Measurements from ENCODE around the gene CALR3. TPM values are rescaled to one million over a fixed set of nuclear protein-coding genes. Genes with fewer than 3 reads are reported as not detected.
A peak's percentile ranks its signal among the peaks of the same experiment; 100 is the strongest.

CALR3 gene
- total and polyA plus RNA-seq, 2 of the 13 experiments (the other 11 are each of a cell fraction or from before 2014, with no cell fraction given): not detected

- no TSS peak for BruUV-seq (replicated peaks)
- Histone ChIP-seq H3K27me3 (ENCODE audit: control insufficient read depth in 1 of 2, insufficient read depth in 2 of 2, low read length in 2 of 2) (no peaks in the 10 kb centered on the region), H2AFZ (ENCODE audit: low read length) (no peak overlapping the region), H3K9me3 (ENCODE audit: low read length) (no peaks in the 10 kb centered on the region), H4K20me1 (ENCODE audit: insufficient read depth, low read length) (no peaks in the 10 kb centered on the region), H3K4me1 (ENCODE audit: insufficient read depth, low read length) (no peaks in the 10 kb centered on the region), H3K36me3 (replicated peaks in 1 of 2; ENCODE audit: control insufficient read depth in 1 of 2, insufficient read depth in 2 of 2, low read length in 2 of 2) (peaks cover 15 to 64% of the 10 kb centered on the region in 2 experiments), H3K79me2 (ENCODE audit: insufficient read depth, low read length) (no peaks in the 10 kb centered on the region), H3K4me3 (replicated peaks in 1 of 3; ENCODE audit: insufficient read depth in 1 of 3, low read depth in 2 of 3, low read length in 3 of 3) (no peak overlapping the region), H3K4me2 (ENCODE audit: low read depth, low read length) (no peak overlapping the region), H3K9ac (ENCODE audit: insufficient read depth, low read depth, low read length) (no peak overlapping the region), H3K27ac (ENCODE audit: extremely low read length, insufficient read depth, low read length) (no peak overlapping the region)
- no peak for ATAC-seq
- no peak for DNase-seq (ENCODE audit: low spot score)
- TF ChIP-seq ZNF274 (CRISPR knock-in tag; IDR thresholded peaks at IDR 0.05) (no peak), TFDP1 (CRISPR knock-in tag; IDR thresholded peaks at IDR 0.05; ENCODE audit: borderline replicate concordance) (no peak), STAT5B (CRISPR knock-in tag; IDR thresholded peaks at IDR 0.05) (no peak), MAFK (conservative IDR thresholded peaks at IDR 0.05 in 1 of 2, IDR thresholded peaks at IDR 0.05 in 1 of 2; ENCODE audit: low read length in 2 of 2) (0 out of 4 replicates have a peak, but pooled peaks of 1 of the 2 experiments have one; percentile 10), ZNF101 (CRISPR knock-in tag; IDR thresholded peaks at IDR 0.05; ENCODE audit: borderline replicate concordance, low read depth) (no peak)
- POLR2A ChIA-PET: no interaction called here
- in situ Hi-C loops (cut with HindIII; ENCODE audit: extremely low pct_ligation_motif_present, low pct_unique_long_range_greater_than_20kb): no loop called here
- no peak for FAIRE-seq
- 96% methylated on average over 10 of the region's 11 CpGs for WGBS (ENCODE audit: low lambda C conversion rate)
- intact Hi-C loops (cut with micrococcal nuclease; ENCODE audit: unreplicated experiment): no loop called here
- CTCF ChIA-PET (ENCODE audit: low intra/inter-chr PET ratio, low total read pairs): no interaction called here
These were observed 60.6 kb downstream of the CALR3 start for GRCh38 chr19:16435238-16435917.

DNA sequence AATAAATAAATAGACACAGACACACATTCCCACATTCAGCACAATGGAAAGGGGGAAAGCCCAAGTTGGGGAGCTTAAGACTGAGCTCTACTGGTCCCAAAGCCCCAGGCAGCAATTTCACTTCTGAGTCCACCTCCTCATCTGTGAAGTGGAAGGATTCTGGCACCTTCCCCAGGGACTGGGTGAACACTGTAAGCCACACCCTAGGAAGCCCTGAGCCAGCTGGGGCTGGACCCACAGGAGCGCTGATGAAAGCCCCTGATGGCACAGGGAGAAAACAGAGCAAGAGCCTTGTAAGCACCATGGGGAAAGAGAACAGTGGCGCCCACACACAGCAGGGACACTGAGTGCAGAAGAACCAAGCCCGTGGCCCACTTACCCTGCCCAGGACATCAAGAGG, 62.0 kb downstream of the CALR3 start:
- ChIA-PET POLR2A (no interaction called here), CTCF (ENCODE audit: low intra/inter-chr PET ratio, low total read pairs) (no interaction called here)
- H4K20me1 ChIP-seq (ENCODE audit: insufficient read depth, low read length): no peaks in the 10 kb centered on the region
- intact Hi-C loops (cut with micrococcal nuclease; ENCODE audit: unreplicated experiment): no loop called here
- in situ Hi-C loops (cut with HindIII; ENCODE audit: extremely low pct_ligation_motif_present, low pct_unique_long_range_greater_than_20kb): no loop called here
- no peak for DNase-seq (ENCODE audit: low spot score)
- no peak for FAIRE-seq
- peaks cover 18 to 64% of the 10 kb centered on the region in 2 experiments for H3K36me3 ChIP-seq (replicated peaks in 1 of 2; ENCODE audit: control insufficient read depth in 1 of 2, insufficient read depth in 2 of 2, low read length in 2 of 2)
- ATAC-seq: no peak
- no peak overlapping the region for H3K4me3 ChIP-seq (replicated peaks in 1 of 3; ENCODE audit: insufficient read depth in 1 of 3, low read depth in 2 of 3, low read length in 3 of 3)
- no peak overlapping the region for H3K9ac ChIP-seq (ENCODE audit: insufficient read depth, low read depth, low read length)
- no peaks in the 10 kb centered on the region for H3K9me3 ChIP-seq (ENCODE audit: low read length)
- H3K27me3 ChIP-seq (ENCODE audit: control insufficient read depth in 1 of 2, insufficient read depth in 2 of 2, low read length in 2 of 2): no peaks in the 10 kb centered on the region
- WGBS (ENCODE audit: low lambda C conversion rate): 100% methylated on average over 3 of the region's 3 CpGs
- H3K4me2 ChIP-seq (ENCODE audit: low read depth, low read length): no peak overlapping the region
- H2AFZ ChIP-seq (ENCODE audit: low read length): no peak overlapping the region
- no TSS peak for BruUV-seq (replicated peaks)
- no peak overlapping the region for H3K27ac ChIP-seq (ENCODE audit: extremely low read length, insufficient read depth, low read length)
- no peaks in the 10 kb centered on the region for H3K4me1 ChIP-seq (ENCODE audit: insufficient read depth, low read length)
- no peaks in the 10 kb centered on the region for H3K79me2 ChIP-seq (ENCODE audit: insufficient read depth, low read length)
- TF ChIP-seq GABPA (IDR thresholded peaks at IDR 0.05; ENCODE audit: low read depth, low read length): no peak
- no peak for TF ChIP-seq GABPA (CRISPR knock-in tag; IDR thresholded peaks at IDR 0.05; ENCODE audit: low read depth)
- no peak for TF ChIP-seq GRHL1 (CRISPR knock-in tag; conservative IDR thresholded peaks at IDR 0.05)
- no peak for TF ChIP-seq MIXL1 (CRISPR knock-in tag; IDR thresholded peaks at IDR 0.05)
- no peak for TF ChIP-seq SIN3B (IDR thresholded peaks at IDR 0.05; ENCODE audit: low read length)
- no peak for TF ChIP-seq TSC22D2 (CRISPR knock-in tag; IDR thresholded peaks at IDR 0.05; ENCODE audit: borderline replicate concordance)
- no peak for TF ChIP-seq ZNF20 (CRISPR knock-in tag; IDR thresholded peaks at IDR 0.05)
- no peak for TF ChIP-seq ZNF816 (CRISPR knock-in tag; IDR thresholded peaks at IDR 0.05; ENCODE audit: borderline replicate concordance)
- TF ChIP-seq, protein P1, sequence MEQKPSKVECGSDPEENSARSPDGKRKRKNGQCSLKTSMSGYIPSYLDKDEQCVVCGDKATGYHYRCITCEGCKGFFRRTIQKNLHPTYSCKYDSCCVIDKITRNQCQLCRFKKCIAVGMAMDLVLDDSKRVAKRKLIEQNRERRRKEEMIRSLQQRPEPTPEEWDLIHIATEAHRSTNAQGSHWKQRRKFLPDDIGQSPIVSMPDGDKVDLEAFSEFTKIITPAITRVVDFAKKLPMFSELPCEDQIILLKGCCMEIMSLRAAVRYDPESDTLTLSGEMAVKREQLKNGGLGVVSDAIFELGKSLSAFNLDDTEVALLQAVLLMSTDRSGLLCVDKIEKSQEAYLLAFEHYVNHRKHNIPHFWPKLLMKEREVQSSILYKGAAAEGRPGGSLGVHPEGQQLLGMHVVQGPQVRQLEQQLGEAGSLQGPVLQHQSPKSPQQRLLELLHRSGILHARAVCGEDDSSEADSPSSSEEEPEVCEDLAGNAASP (CRISPR knock-in tag; IDR thresholded peaks at IDR 0.05; ENCODE audit: borderline replicate concordance): no peak
